Muscle layer of colon (tissue), 2 donors: ENCODE data around the gene NOS1.
"Not testable (repeated sequence)": the region's sequence is repeated elsewhere in the genome, so short reads cannot be mapped to it uniquely, and the experiment has no call there.

Source experiments
- H3K27ac ChIP-seq: one replicate; pipeline ENCODE4 v1.7.0; 2013; ENCODE audit warnings: low read depth, mild to moderate bottlenecking, low read length, moderate library complexity
- H3K27me3 ChIP-seq, 2 donors: one replicate each; pipeline ENCODE4 v1.7.0; 2013; ENCODE audit warnings: low read length in 2 of 2, mild to moderate bottlenecking in 2 of 2; ENCODE audit not compliant: insufficient read depth in 2 of 2, control insufficient read depth in 1 of 2
- H3K36me3 ChIP-seq: one replicate; pipeline ENCODE4 v1.7.0; 2013; ENCODE audit warnings: mild to moderate bottlenecking, low read length; ENCODE audit not compliant: insufficient read depth
- H3K4me1 ChIP-seq: one replicate; pipeline ENCODE4 v1.7.0; 2013; ENCODE audit warnings: mild to moderate bottlenecking, low read length; ENCODE audit not compliant: insufficient read depth
- H3K4me3 ChIP-seq, 2 donors: one replicate each; pipeline ENCODE4 v1.7.0; 2013; ENCODE audit warnings: low read length in 2 of 2, low read depth in 1 of 2, mild to moderate bottlenecking in 1 of 2, moderate library complexity in 1 of 2
- H3K9ac ChIP-seq: one replicate; pipeline ENCODE4 v1.7.0; 2013; ENCODE audit warnings: low read length
- H3K9me3 ChIP-seq: one replicate; pipeline ENCODE4 v1.7.0; 2013; ENCODE audit warnings: mild to moderate bottlenecking, low read length
- donor health status: abdominal sarcoma.
- donor health status: Adenocarcinoma of cecum.

Gene NOS1

GRCh38 chr12:117390866-117391265 lies 29.4 kb upstream of the NOS1 start:
- Histone ChIP-seq H3K36me3 (no peaks in the 10 kb centered on the region), H3K9ac (no peak overlapping the region), H3K4me1 (no peaks in the 10 kb centered on the region), H3K4me3 (no peak overlapping the region), H3K9me3 (no peaks in the 10 kb centered on the region), H3K27ac (no peak overlapping the region), H3K27me3 (no peaks in the 10 kb centered on the region)

- no peaks in the 10 kb centered on the region for H3K9me3 ChIP-seq
- no peaks in the 10 kb centered on the region for H3K36me3 ChIP-seq
- no peak overlapping the region for H3K27ac ChIP-seq
- H3K4me1 ChIP-seq, result no peaks in the 10 kb centered on the region
- H3K27me3 ChIP-seq, result no peaks in the 10 kb centered on the region
- no peak overlapping the region for H3K4me3 ChIP-seq
- H3K9ac ChIP-seq, result no peak overlapping the region
These were observed 27.6 kb upstream of the NOS1 start for GRCh38 chr12:117388951-117389446.

- Histone ChIP-seq H3K36me3 (no peaks in the 10 kb centered on the region), H3K4me3 (no peak overlapping the region), H3K27me3 (no peaks in the 10 kb centered on the region), H3K27ac (no peak overlapping the region), H3K9ac (no peak overlapping the region), H3K9me3 (no peaks in the 10 kb centered on the region), H3K4me1 (no peaks in the 10 kb centered on the region)
These were observed 26.4 kb upstream of the NOS1 start for GRCh38 chr12:117387832-117388231.

- Histone ChIP-seq H3K36me3 (no peaks in the 10 kb centered on the region), H3K27ac (no peak overlapping the region), H3K9ac (no peak overlapping the region), H3K9me3 (no peaks in the 10 kb centered on the region), H3K4me3 (no peak overlapping the region), H3K4me1 (no peaks in the 10 kb centered on the region), H3K27me3 (no peaks in the 10 kb centered on the region)
These were observed 23.3 kb upstream of the NOS1 start for GRCh38 chr12:117384735-117385134.

- Histone ChIP-seq H3K9ac (no peak overlapping the region), H3K27me3 (no peaks in the 10 kb centered on the region), H3K4me1 (no peaks in the 10 kb centered on the region), H3K36me3 (no peaks in the 10 kb centered on the region), H3K27ac (no peak overlapping the region), H3K4me3 (no peak overlapping the region), H3K9me3 (no peaks in the 10 kb centered on the region)
These were observed 18.7 kb upstream of the NOS1 start for GRCh38 chr12:117380083-117380482.

GRCh38 chr12:117377758-117378157 lies 16.3 kb upstream of the NOS1 start:
- H3K4me3 ChIP-seq, result no peak overlapping the region
- H3K27me3 ChIP-seq, result no peaks in the 10 kb centered on the region

GRCh38 chr12:117370588-117370987 lies 9.2 kb upstream of the NOS1 start:
- Histone ChIP-seq H3K9ac (no peak overlapping the region), H3K4me1 (no peaks in the 10 kb centered on the region), H3K27ac (no peak overlapping the region), H3K36me3 (no peaks in the 10 kb centered on the region), H3K9me3 (no peaks in the 10 kb centered on the region), H3K27me3 (no peaks in the 10 kb centered on the region), H3K4me3 (no peak overlapping the region)

More at GRCh38 chr12:117377758-117378157, 16.3 kb upstream of the NOS1 start:
- Histone ChIP-seq H3K9ac (no peak overlapping the region), H3K4me1 (no peaks in the 10 kb centered on the region), H3K27ac (no peak overlapping the region), H3K9me3 (no peaks in the 10 kb centered on the region), H3K36me3 (no peaks in the 10 kb centered on the region)

- H3K9ac ChIP-seq, H3K9me3 ChIP-seq, H3K36me3 ChIP-seq, H3K27me3 ChIP-seq, H3K27ac ChIP-seq, H3K4me3 ChIP-seq, H3K4me1 ChIP-seq: not testable (repeated sequence)
These were observed 8.6 kb upstream of the NOS1 start for GRCh38 chr12:117370000-117370399.

- Histone ChIP-seq H3K9ac (no peak overlapping the region), H3K9me3 (no peaks in the 10 kb centered on the region), H3K27ac (no peak overlapping the region), H3K36me3 (no peaks in the 10 kb centered on the region), H3K4me1 (no peaks in the 10 kb centered on the region), H3K27me3 (peaks cover 1 to 10% of the 10 kb centered on the region in 2 donors), H3K4me3 (no peak overlapping the region)
These were observed 5.7 kb upstream of the NOS1 start for GRCh38 chr12:117367006-117367638.

GRCh38 chr12:117365049-117365616 lies 3.7 kb upstream of the NOS1 start:
- no peak overlapping the region for H3K27ac ChIP-seq
- H3K4me1 ChIP-seq, result no peaks in the 10 kb centered on the region
- no peak overlapping the region for H3K9ac ChIP-seq
- peaks cover 10 to 19% of the 10 kb centered on the region in 2 donors for H3K27me3 ChIP-seq
- no peaks in the 10 kb centered on the region for H3K9me3 ChIP-seq
- no peak overlapping the region for H3K4me3 ChIP-seq
- H3K36me3 ChIP-seq, result no peaks in the 10 kb centered on the region

GRCh38 chr12:117363953-117364486 lies 2.6 kb upstream of the NOS1 start:
- H3K27me3 ChIP-seq, result peaks cover 10 to 28% of the 10 kb centered on the region in 2 donors
- H3K27ac ChIP-seq, result no peak overlapping the region
- no peaks in the 10 kb centered on the region for H3K9me3 ChIP-seq
- no peaks in the 10 kb centered on the region for H3K36me3 ChIP-seq
- H3K4me1 ChIP-seq, result no peaks in the 10 kb centered on the region
- no peak overlapping the region for H3K9ac ChIP-seq
- no peak overlapping the region for H3K4me3 ChIP-seq
